Measurements from ENCODE around the gene ZNF571. TPM values are rescaled to one million over a fixed set of nuclear protein-coding genes. Genes with fewer than 3 reads are reported as not detected.

Gene ZNF571
- total RNA-seq, 1 donor from 2014 or later, result 9.1 TPM

- Mint-ChIP-seq H3K27me3 (ENCODE audit: low read depth) (no peaks in the 10 kb centered on the region), H3K9me3 (peaks cover 56% of the 10 kb centered on the region), H3K36me3 (peaks cover 67% of the 10 kb centered on the region), H3K4me3 (no peak overlapping the region), H3K4me1 (no peaks in the 10 kb centered on the region), H3K27ac (no peak overlapping the region)
- no peak for DNase-seq (ENCODE audit: low spot score in 2 of 2, unreplicated experiment in 2 of 2)
- TF ChIP-seq CTCF (IDR thresholded peaks at IDR 0.05; ENCODE audit: unreplicated experiment), result no peak
Measured at GRCh38 chr19:37537391-37537947, 57.1 kb downstream of the ZNF571 start.

GRCh38 chr19:37519890-37520289 is 74.7 kb downstream of the ZNF571 start:
- H3K27ac Mint-ChIP-seq, result no peak overlapping the region
- TF ChIP-seq CTCF (IDR thresholded peaks at IDR 0.05; ENCODE audit: unreplicated experiment), result no peak
- H3K9me3 Mint-ChIP-seq, result peaks cover 42% of the 10 kb centered on the region
- no peaks in the 10 kb centered on the region for H3K4me1 Mint-ChIP-seq
- no peaks in the 10 kb centered on the region for H3K27me3 Mint-ChIP-seq (ENCODE audit: low read depth)
- H3K36me3 Mint-ChIP-seq, result peaks cover 65% of the 10 kb centered on the region
- no peak for DNase-seq (ENCODE audit: low spot score in 2 of 2, unreplicated experiment in 2 of 2)
- H3K4me3 Mint-ChIP-seq, result no peak overlapping the region

Other genes with a start within 250 kb of the ZNF571 start
- gene ZNF527, start 223.7 kb downstream of the ZNF571 start, total RNA-seq, result 8.5 to 9.4 TPM (median 8.6 TPM) in 3 replicates
- gene ZNF569, start 127.3 kb downstream of the ZNF571 start, total RNA-seq, result 5.4 to 5.8 TPM (median 5.5 TPM) in 3 replicates
- gene ZNF570, start 125.4 kb downstream of the ZNF571 start, total RNA-seq, result 7.3 to 7.9 TPM (median 7.6 TPM) in 3 replicates
- 29.7 to 32.1 TPM (median 30.4 TPM) in 3 replicates for gene ZNF793, start 87.9 kb downstream of the ZNF571 start, total RNA-seq
- gene ZNF540, start 84 bp upstream of the ZNF571 start, total RNA-seq, result 0.98 to 1.3 TPM (median 1.2 TPM) in 3 replicates
- 23.4 to 27.7 TPM (median 23.6 TPM) in 3 replicates for gene ZFP30, start 60.7 kb upstream of the ZNF571 start, total RNA-seq
- gene ZNF607, start 125.0 kb upstream of the ZNF571 start, total RNA-seq, result 17.6 to 18.7 TPM (median 17.7 TPM) in 3 replicates
- 13.0 to 18.1 TPM (median 14.4 TPM) in 3 replicates for gene ZNF573, start 184.8 kb upstream of the ZNF571 start, total RNA-seq

Data from mesothelial cell of epicardium (in vitro differentiated cells).